Stimulated activated CD8-positive, alpha-beta memory T cell treated with anti-CD3 and anti-CD28 coated beads, Interleukin-4, amount 100 ng/mL, for 4 hours (primary cell): ENCODE data around the gene TMEM80.

Source experiments
- DNase-seq, 2 donors: peaks; one replicate each; pipeline ENCODE4 v3.0.0-alpha.2; 2020; ENCODE audit warnings: low read depth in 2 of 2, low spot score in 1 of 2

Gene TMEM80

DNA sequence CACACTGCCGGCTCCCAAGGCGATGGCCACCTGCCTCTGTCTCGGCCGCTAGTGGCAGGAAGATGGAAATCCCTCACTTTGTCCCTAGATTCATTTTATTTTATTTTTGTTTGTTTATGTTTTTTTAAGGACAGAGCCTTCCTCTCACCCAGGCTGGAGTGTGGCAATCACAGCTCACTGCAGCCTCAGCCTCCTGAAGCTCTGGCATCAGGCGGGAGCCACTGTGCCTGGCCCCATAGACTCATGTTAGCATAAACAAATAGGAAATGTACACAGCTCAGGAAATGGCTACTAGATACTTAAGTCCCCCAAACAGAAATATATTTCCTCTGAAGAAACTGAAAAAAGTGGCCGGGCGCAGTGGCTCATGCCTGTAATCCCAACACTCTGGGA lies 3.5 kb downstream of the TMEM80 start:
- DNase-seq = no peak

DNA sequence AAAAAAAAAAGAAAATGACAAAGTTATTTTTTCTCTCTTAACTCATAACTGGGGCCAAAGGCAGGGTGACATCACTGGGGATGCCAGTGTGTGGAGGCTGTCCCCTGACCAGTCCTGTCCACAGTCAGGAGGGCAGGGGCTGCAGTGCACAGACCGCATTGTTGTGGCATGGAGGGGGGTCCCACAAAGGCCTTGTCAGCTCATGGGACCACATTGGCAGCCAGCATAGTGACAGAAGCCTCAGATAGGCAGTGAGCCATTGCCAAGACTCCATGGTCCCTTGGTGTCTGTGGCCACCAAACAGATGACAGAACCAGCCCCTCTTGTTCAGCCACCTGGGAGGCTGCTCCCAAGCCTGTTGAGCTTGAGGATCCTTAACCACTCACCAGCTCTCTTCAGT lies 4.1 kb downstream of the TMEM80 start:
- DNase-seq = no peak

DNA sequence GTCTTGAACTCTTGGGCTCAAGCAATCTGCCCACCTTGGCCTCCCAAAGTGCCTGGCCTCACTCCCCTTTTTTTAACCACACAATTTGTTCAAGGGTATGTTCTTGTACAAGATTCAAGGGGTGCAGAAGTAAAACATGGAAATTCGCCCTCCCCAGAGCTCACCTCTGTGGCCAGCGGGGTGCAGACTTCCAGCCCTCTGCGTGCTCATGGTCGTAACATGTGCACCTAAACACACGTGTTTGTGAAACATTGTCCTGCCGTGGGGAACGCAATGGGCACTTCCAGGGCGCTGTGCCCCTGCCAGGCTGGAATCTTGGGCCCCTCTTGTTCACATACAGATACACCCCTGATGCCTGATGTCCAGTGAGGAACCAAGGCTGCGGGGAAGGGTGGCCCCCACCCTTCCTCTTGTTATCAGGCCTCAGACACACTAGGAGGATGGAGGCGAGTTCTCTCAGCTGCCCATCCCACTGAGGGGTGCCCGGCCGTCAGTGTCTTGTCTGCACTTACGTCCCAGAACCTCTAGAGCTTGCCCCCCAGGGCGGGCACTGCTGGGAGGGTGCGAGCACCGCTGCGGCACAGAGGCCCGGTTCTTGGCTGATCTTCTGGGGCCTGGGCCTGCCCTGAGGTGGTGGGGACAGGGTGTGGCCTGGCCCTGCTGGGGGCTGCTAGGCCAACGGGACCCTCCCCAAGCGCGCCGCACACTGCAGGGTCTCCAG lies 6.3 kb downstream of the TMEM80 start:
- DNase-seq = no peak

DNA sequence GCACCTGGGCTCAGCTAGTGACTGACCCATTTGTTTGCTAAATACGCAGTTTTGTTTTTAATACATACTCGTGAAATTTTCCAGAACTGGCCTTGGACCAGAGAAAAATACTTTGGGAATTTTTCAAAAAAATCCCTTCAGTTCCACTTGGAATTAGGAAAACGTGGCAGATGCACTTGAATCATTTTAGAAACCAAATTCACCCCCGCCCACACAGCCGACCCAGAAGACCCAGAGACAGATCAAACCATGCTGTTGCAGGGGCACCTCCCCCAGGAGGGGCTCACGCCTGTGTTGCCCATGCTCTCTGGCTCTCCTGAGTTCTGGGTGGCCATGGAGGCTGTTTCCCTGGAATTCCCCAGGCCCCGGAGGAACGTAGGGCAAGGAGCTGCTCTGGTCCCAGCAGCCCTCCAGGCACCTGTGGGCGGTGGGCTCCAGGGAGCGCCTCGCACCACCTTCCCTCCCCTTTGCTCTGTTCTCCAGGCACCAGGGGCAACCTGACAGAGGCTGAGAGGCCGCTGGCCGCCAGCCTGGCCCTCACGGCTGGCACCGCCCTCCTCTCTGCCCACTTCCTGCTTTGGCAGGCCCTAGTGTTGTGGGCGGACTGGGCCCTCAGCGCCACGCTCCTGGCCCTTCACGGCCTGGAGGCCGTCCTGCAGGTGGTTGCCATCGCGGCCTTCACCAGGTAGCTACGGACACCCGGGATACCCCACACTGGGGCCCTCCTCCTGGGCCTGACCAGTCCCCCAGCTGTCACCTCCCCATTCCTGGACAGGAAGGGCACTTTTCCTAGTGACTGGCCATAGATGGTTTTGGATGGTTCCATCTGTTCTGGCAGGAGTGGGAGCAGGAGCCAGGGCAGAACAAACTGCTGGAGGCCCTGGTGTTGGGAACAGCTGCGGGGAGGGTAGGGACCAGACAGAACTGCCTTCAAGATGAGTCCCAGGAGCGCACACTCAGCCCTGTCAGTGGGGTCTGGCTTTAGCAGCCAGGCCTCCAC lies 7.1 kb downstream of the TMEM80 start:
- DNase-seq = no peak

DNA sequence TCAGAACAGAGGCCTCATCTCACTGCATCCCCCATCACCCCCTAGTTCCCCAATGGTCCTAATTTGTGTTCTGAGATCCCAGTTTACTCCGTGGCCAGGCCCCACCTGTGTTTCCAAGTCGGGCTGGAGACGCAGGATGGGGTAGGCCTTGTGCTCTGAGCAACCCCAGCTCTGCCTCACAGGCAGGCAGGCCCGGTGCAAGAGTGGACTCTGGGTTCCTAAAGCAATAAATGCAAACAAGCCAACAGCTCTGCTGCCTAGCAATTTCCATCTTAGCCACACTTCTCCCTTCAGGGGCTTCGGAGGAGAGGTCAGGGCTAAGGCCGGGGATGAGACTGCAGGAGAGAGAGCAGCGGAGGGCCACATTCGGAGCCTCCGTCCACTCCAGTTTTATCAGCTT lies 7.9 kb downstream of the TMEM80 start:
- no peak for DNase-seq

DNA sequence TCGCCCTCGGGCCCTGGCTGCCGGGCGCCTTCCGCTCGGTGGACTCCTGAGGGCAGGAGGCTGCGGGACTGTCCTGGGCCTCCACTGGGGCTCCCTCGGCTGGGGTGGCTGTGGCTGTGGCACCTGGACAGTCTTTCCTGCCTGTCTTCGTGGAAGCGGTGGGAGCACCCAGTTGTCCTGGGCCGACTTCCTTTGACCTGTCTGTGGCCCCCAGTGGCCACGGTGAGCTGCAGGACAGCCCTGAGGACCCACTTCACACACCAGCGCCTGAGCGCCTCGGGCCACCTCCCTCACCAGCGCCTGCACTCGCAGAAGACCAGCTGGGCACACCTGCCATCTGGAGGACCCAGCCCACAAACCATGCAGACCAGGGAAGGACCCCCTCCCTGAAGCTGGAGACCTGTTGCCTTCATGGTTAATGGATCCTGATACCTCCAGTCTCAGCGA lies 8.6 kb downstream of the TMEM80 start:
- no peak for DNase-seq

DNA sequence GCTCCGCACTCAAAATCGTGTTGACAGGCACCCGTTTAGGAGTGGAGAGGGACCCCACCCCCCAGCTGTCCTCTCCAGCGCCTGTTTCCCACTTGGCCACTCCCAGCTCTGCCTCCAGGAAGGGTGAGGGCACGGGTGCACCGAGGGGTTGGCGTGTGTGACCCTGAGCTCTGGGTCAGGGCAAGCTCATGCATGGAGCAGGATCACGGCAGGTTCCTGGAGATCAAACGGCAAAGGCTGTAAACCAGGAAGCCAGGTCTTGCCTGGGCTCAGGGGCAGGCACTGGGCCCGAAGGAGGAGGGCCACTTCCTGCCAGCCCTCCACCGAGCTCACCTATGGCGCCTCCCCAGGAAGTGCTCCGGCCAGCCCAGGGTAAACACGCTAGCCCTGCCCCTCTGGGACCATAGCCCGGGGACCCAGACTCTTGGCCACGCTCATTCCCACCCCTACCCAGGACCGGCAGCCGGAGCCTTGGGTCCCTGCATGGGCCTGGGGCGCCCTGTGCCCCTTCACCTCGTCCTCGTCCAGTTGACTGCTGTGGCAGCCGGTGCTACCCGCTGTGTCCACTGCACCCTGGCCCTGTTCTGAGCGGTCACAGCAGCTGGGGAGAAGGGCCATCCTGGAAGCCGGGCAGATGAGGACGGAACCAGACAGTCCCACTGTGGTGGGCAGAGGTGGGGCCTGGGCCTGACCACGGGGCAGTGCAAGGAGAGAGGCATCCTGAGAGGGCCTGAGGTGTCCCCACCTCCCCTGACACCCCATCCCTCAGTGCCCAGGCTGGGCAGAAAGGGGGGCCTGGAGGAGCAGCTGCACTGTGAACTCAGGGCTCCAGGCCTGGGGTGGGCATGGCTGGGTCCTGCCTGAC lies 9.4 kb downstream of the TMEM80 start:
- no peak for DNase-seq

DNA sequence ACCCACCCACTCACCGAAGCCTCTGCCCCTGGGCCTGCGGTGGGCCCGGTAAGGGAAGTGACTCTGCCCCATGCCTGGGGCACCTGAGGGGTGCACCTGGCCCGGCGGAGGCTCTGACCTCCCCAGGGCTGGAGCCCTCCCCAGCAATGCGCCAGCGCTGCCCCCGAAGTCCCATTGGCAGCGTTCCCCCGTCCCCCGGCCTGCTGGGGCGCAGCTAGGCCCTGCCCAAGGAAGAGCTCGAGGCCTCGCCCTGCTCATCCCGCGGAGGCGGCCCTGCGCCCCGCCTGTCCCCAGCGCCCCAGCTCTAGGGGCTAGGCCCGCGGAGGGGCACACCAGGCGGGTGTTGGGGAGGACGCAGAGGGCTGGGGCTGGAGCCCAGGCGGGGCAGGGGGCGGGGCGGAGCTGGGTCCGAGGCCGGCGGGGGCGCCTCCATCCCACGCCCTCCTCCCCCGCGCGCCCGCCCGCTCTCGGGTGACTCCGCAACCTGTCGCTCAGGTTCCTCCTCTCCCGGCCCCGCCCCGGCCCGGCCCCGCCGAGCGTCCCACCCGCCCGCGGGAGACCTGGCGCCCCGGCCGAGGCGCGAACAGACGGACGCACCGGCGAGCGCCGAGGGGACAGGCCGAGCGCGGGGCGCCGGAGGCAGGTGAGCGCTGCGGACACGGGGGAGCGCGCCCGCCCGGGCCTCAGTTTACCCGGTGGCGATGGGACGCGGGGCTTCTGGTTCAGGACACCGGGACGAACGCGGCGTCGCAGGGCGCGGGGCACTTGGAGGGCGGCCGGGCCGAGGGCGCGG lies 10.2 kb downstream of the TMEM80 start, which contains the start of gene EPS8L2:
EPS8L2 (plus strand) TSS at position 586 of the 793 bp plus-strand sequence. CDS start 3,177 bp downstream, outside the sequence.
- DNase-seq = no peak

DNA sequence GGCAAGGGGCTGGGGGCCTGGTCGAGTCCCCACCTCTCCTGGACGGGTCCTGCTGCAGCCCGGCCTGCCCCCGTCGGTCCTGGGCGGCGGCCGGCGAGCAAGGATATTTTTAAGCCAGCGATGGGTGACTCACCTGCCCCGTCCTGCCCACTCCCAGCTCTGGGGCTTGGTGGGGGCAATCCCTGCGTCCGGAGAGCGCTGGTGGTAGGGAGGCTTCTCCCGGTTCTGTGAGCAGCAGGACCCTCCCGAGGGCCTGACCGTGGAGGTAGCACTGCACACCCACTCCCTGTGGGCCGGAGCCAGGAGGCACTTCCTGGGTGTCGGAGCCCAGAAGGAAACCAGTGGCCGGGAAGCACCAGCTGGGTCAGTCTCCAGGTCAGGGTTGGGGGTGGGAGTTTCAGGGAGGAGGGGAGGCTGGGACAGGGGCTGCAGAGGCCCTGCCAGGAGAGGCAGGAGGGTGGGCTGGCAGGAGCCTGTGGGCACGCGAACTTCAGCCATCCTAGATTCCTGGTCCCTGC lies 10.9 kb downstream of the TMEM80 start:
- DNase-seq = no peak

DNA sequence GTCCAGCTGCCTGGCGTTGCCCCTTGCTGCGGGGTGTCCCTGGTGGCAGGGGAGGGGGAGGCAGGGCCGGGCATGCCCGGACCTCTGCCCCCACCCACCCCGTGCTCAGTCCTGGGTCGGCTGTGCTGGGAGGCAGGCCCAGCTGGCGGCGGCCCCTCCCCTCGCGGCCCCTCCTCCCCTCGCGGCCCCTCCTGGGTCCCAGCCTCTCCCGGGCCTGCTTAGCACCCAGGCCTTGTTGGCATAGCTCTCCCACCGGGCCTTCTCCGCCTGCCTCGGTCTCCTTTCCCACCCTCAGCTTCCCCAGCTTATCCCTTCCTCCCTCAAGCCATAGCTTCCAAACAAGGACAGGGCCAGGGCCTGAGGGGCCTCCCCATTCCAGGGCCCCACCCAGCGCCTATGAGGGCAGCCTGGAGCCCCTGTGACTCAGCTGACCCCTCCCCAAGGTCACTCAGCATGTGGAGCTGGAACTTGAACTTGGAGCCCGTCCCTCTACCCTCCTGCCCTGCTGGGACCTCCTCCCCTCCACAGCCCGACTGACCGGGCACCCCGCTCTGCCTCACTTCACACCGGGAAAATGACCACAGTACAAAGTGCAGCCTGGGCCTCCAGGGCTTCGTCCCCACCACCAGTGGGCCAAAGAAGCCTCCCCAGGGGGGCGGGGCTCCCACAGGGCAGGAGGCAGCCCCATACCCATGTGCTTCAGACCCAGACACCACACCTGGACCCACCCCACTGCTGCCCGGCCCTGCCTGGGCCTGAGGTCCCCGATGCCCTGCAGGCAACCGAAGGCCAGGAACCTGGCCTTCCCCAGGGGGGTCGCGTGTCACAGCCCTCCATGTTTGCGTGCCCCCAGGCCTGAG lies 11.6 kb downstream of the TMEM80 start:
- DNase-seq = no peak

DNA sequence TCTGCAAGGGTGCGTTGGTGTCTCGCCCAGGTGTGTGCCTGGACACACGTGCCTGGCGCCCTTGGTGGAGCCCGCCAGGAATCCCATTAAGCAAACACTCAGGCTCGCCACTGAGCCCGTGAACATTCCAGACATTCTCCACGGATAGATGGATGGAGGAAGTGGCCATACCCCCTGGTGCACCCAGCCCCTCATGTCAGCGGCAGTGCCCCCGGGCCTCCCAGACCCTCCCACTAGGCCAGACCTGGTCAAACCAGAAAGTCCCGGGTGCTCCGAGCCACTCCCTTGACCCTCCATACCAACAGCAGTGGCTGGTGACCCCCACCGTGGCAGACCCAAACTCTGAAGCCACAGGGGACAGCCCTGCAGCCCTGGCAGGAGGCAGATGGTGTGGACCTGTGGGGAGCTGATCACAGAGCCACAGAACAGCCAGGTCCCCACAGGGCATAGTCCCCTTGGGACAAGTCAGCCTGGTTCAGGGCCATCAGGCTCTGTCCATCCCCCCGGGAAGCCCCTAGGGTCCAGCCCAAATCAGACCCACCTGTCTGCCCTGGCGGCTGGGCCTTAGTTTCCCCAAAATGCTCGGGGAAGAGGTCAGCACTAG lies 12.3 kb downstream of the TMEM80 start:
- no peak for DNase-seq

DNA sequence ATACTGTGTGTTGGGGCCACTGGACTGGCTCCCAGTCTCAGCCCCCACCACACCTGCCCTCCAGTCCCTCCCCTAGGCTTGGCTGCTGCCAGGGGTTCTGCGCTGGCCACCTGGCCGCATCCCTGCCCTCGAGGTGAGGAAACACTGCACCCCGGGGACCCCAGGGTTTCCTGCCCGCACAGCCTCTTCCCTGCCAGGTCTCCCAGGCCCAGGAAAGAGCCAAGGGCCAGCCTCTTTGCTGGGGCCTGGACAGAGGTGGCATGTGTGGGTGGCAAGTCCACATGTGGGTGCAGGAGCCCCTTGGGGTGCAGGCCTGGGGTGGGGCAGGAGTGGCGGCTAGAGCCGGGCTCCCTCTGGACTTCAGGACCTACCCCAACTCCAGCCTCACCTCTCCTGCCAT lies 12.9 kb downstream of the TMEM80 start:
- DNase-seq = no peak

DNA sequence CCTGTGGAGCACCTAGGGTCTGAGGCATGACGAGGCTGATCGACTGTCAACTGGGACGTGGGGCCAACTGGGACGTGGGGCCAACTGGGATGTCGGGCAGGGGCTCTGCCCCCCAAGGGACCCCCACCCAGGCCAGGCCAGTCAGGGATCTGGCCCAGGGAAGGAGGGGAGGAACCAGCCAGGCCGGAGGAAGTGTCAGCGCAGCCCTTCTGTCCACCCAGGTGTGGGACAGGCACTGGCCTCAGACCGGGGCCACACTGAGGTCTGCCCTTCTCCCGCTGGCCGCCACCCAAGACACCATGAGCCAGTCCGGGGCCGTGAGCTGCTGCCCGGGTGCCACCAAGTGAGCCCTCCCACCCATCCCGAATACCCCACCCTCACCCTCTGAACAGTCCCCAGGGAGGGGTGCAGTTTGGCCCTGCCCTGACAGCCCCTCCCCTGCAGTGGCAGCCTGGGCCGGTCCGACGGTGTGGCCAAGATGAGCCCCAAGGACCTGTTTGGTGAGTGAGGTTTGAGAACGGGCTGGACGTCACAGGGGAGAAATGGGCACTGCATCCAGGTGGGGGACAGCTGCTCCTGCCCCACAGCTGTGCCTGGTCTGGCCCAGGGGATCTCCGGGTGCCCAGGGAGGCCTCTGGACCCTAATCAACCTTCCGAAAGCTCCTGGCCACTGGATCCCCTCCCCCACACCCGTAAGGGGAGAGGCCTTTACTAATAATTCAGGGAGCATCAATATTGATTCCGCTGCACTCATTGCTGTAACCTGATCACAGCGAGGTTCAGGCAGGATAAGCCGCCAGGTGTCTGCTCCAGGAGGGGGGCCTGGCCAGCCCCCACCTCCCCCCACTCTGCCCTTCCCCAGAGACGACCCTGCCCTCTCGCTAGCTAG lies 13.7 kb downstream of the TMEM80 start:
- DNase-seq = no peak

DNA sequence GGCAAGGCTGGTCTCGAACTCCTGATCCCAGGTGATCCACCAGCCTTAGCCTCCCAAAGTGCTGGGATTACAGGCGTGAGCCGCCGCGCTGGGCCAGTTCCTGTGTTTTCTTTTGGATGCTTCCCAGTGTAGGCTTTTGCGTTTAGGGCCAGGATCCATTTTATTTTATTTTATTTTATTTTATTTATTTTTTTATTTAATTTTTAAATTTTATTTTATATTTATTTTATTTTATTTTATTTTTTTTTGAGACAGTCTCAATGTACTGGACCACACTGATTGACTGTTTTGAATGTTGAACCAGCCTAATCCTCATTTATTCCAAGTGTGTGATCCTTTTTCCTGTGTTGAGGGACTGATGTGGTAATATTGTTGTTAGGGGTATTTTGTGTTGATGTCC lies 18.8 kb downstream of the TMEM80 start:
- DNase-seq = no peak

DNA sequence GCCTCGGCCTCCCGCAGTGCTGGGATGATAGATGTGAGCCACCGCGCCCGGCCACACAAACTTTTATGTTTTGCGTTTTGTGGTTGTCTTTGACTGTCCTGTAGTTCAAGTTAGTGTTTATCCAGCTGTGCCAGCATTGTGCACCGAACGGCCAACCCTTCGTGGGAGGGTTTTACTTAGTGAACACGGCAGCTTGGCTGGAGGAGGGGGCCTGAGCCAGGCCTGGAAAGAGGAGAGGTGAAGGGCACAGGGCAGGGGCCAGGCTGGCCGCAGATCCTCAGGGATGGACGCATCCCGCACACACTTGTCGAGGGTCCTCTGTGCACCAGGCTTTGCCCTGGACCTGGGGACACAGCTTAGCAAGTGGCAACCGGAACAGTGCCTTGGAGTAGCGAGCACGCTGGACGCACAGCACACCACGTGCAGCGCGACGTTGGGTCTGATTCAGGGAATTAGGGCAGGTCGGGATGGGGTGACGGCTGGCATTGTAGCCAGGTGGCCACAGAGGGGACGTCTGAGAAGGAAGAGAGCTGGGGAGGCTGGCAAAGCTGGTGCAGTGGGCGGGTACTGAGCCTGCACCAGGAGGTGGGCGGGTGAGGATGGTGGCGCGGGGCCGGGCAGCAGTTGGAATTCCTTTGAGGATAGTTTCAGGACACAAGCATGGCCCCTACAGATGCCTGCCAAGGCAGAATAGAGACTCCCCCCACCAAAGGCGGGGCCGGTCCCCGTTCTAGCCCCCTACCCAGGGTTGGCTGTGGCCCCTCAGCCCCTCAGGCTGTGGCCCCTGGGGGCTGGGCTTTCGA lies 23.8 kb downstream of the TMEM80 start:
- no peak for DNase-seq

DNA sequence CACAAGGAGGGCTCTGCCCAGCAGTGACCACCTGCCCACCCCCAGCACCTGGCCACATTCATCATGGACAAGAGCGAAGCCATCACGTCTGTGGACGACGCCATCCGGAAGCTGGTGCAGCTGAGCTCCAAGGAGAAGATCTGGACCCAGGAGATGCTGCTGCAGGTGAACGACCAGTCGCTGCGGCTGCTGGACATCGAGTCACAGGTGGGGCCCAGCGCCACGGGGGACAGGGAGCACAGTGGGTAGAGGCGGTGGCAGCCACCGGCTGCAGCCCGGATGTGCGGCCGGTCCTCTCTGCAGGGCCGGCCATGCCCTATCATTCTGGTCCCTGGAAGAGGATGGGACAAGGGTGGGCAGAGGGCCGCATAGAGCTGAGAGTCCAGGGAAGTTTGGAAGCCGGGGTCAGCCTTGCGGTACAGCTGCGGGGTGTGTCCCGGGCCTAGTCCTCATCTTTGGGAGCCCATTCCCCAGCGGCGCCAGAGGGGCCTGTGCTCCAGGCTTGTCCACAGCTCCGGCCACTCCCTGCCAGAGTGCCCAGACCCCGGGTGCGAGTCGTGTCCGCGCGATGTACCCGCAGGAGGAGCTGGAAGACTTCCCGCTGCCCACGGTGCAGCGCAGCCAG lies 24.5 kb downstream of the TMEM80 start:
- DNase-seq = no peak
